ENCODE results near the gene ADAMTS3. TPM values are rescaled to one million over a fixed set of nuclear protein-coding genes. Genes with fewer than 3 reads are reported as not detected.

ADAMTS3 gene
- total and polyA plus RNA-seq, 2 donors (not counting 3 experiments of a cell fraction or from before 2014, with no cell fraction given): 0.37 to 1.3 TPM

DNA sequence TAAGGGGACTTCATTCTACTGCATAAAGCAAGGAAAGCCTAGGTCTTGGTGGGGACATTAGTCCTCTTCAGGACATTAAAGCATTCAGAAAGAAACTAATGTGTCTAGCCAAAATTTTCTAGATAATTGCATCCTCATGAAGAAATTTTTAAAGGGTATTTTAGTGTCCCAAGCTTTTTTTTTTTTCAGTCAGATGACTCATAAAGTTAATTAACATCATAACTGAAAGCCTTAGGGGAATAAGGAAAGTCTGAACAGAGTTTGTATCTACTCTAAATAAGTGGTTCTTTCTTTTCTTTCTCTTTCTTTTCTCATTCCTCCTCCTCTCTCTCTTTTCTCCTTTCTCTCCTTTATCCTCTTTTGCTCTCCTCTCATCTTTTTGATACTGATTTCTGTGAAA lies 202.4 kb downstream of the ADAMTS3 start:
- FAIRE-seq: no peak
- H4K20me1 ChIP-seq (replicated peaks; ENCODE audit: control insufficient read depth, extremely low read depth, insufficient read depth, low read length): no peaks in the 10 kb centered on the region
- no peaks in the 10 kb centered on the region for H3K9me1 ChIP-seq (replicated peaks; ENCODE audit: control insufficient read depth, extremely low read depth, insufficient read depth, low read length)
- H3K79me2 ChIP-seq (ENCODE audit: control insufficient read depth, insufficient read depth, low read length): no peaks in the 10 kb centered on the region
- dilution Hi-C loops (cut with MboI; ENCODE audit: extremely low pct_ligation_motif_present, low sequenced_read_pairs): no loop called here
- TF ChIP-seq, protein P1, sequence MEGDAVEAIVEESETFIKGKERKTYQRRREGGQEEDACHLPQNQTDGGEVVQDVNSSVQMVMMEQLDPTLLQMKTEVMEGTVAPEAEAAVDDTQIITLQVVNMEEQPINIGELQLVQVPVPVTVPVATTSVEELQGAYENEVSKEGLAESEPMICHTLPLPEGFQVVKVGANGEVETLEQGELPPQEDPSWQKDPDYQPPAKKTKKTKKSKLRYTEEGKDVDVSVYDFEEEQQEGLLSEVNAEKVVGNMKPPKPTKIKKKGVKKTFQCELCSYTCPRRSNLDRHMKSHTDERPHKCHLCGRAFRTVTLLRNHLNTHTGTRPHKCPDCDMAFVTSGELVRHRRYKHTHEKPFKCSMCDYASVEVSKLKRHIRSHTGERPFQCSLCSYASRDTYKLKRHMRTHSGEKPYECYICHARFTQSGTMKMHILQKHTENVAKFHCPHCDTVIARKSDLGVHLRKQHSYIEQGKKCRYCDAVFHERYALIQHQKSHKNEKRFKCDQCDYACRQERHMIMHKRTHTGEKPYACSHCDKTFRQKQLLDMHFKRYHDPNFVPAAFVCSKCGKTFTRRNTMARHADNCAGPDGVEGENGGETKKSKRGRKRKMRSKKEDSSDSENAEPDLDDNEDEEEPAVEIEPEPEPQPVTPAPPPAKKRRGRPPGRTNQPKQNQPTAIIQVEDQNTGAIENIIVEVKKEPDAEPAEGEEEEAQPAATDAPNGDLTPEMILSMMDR (IDR thresholded peaks at IDR 0.05; ENCODE audit: extremely low read depth in 1 of 2, insufficient read depth in 1 of 2, low read depth in 1 of 2, low read length in 2 of 2): no peak
- TF ChIP-seq FOS (IDR thresholded peaks at IDR 0.05; ENCODE audit: borderline replicate concordance, insufficient read depth, low read length) (no peak), POLR2A (IDR thresholded peaks at IDR 0.05; ENCODE audit: low read depth, low read length) (no peak), EZH2 (IDR thresholded peaks at IDR 0.05; ENCODE audit: borderline replicate concordance, low read depth, low read length, severe bottlenecking) (no peak), JUN (IDR thresholded peaks at IDR 0.05; ENCODE audit: borderline replicate concordance, insufficient read depth, insufficient read length, low read depth) (no peak)
- no peak overlapping the region for H3K4me2 ChIP-seq (ENCODE audit: insufficient read depth, low read length)
- no peaks in the 10 kb centered on the region for H3K27me3 ChIP-seq (ENCODE audit: control insufficient read depth in 2 of 2, insufficient read depth in 2 of 2, low read length in 2 of 2)
- BruUV-seq (replicated peaks): no TSS peak
- no peaks in the 10 kb centered on the region for H3K36me3 ChIP-seq (ENCODE audit: control insufficient read depth in 2 of 2, extremely low read depth in 1 of 2, insufficient read depth in 2 of 2, low read length in 2 of 2)
- no peak overlapping the region for H3K9ac ChIP-seq (replicated peaks; ENCODE audit: extremely low read depth, insufficient read depth, low read length)
- ChIA-PET POLR2A (no interaction called here), CTCF (interaction anchor here (1.3 kb wide), 1 partner anchor 11 kb away, joined by 3 read pairs; no protein-coding TSS in a partner anchor)
- H3K4me1 ChIP-seq (ENCODE audit: control insufficient read depth, extremely low read depth, insufficient read depth, low read length): no peaks in the 10 kb centered on the region
- no peaks in the 10 kb centered on the region for H3K9me3 ChIP-seq (replicated peaks; ENCODE audit: control insufficient read depth, insufficient read depth, low read length)
- no peak overlapping the region for H3K4me3 ChIP-seq (replicated peaks in 1 of 3; ENCODE audit: insufficient read depth in 1 of 3, low read depth in 1 of 3, low read length in 3 of 3)
- H3K27ac ChIP-seq (ENCODE audit: insufficient read depth, low read depth, low read length): no peak overlapping the region
- intact Hi-C loops (cut with micrococcal nuclease): no loop called here
- DNase-seq (ENCODE audit: low read depth, low spot score): no peak
- no peak overlapping the region for H2AFZ ChIP-seq (ENCODE audit: low read depth, low read length)

DNA sequence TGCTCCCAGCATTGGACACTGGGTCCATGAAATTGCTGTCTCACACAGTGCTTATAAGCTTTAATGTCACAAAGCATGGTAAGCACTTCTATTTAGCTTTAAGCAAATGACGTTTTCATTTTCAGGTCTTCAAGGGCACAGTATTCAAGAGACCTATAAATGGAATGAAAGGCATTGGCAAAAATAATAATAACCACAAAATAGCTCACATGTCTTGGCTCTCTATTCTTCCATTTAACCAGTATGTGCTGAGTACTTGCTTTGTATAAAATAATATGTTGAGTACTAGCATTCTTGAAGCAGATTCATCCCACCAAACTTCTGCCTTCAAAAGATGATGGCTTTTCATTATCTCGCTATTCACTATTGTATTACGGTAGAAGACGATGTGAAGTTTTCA lies 203.0 kb downstream of the ADAMTS3 start:
- CTCF ChIA-PET: interaction anchor here (1.3 kb wide), 1 partner anchor 10 kb away, joined by 3 read pairs; no protein-coding TSS in a partner anchor
- TF ChIP-seq GATA2 (IDR thresholded peaks at IDR 0.05; ENCODE audit: insufficient read depth, insufficient read length, low read depth, low read length): no peak
- TF ChIP-seq, protein P2, sequence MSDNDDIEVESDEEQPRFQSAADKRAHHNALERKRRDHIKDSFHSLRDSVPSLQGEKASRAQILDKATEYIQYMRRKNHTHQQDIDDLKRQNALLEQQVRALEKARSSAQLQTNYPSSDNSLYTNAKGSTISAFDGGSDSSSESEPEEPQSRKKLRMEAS (IDR thresholded peaks at IDR 0.05; ENCODE audit: insufficient read depth, insufficient read length): no peak
- no peak for TF ChIP-seq EZH2 (IDR thresholded peaks at IDR 0.05; ENCODE audit: borderline replicate concordance, low read depth, low read length, severe bottlenecking)
- no peak for TF ChIP-seq FOS (IDR thresholded peaks at IDR 0.05; ENCODE audit: borderline replicate concordance, insufficient read depth, low read length)
- no peak for TF ChIP-seq MYC (IDR thresholded peaks at IDR 0.05; ENCODE audit: low read depth, low read length)
- TF ChIP-seq POLR2A (IDR thresholded peaks at IDR 0.05; ENCODE audit: low read depth, low read length): no peak
- no peak for TF ChIP-seq POLR2AphosphoS5 (IDR thresholded peaks at IDR 0.05; ENCODE audit: insufficient read depth, low read depth, low read length)
- TF ChIP-seq JUN (IDR thresholded peaks at IDR 0.05; ENCODE audit: borderline replicate concordance, insufficient read depth, insufficient read length, low read depth): no peak
- TF ChIP-seq, protein P1 (IDR thresholded peaks at IDR 0.05; ENCODE audit: extremely low read depth in 1 of 2, insufficient read depth in 1 of 2, low read depth in 1 of 2, low read length in 2 of 2): no peak

More for the DNA sequence above, 203.0 kb downstream of the ADAMTS3 start:
- Histone ChIP-seq H3K36me3 (ENCODE audit: control insufficient read depth in 2 of 2, extremely low read depth in 1 of 2, insufficient read depth in 2 of 2, low read length in 2 of 2) (no peaks in the 10 kb centered on the region), H3K27me3 (ENCODE audit: control insufficient read depth in 2 of 2, insufficient read depth in 2 of 2, low read length in 2 of 2) (no peaks in the 10 kb centered on the region), H2AFZ (ENCODE audit: low read depth, low read length) (no peak overlapping the region), H3K4me1 (ENCODE audit: control insufficient read depth, extremely low read depth, insufficient read depth, low read length) (no peaks in the 10 kb centered on the region), H3K4me2 (ENCODE audit: insufficient read depth, low read length) (no peak overlapping the region), H3K4me3 (replicated peaks in 1 of 3; ENCODE audit: insufficient read depth in 1 of 3, low read depth in 1 of 3, low read length in 3 of 3) (no peak overlapping the region), H3K9me3 (replicated peaks; ENCODE audit: control insufficient read depth, insufficient read depth, low read length) (no peaks in the 10 kb centered on the region), H3K9ac (replicated peaks; ENCODE audit: extremely low read depth, insufficient read depth, low read length) (no peak overlapping the region), H3K27ac (ENCODE audit: insufficient read depth, low read depth, low read length) (no peak overlapping the region), H4K20me1 (replicated peaks; ENCODE audit: control insufficient read depth, extremely low read depth, insufficient read depth, low read length) (no peaks in the 10 kb centered on the region), H3K9me1 (replicated peaks; ENCODE audit: control insufficient read depth, extremely low read depth, insufficient read depth, low read length) (no peaks in the 10 kb centered on the region), H3K79me2 (ENCODE audit: control insufficient read depth, insufficient read depth, low read length) (no peaks in the 10 kb centered on the region)
- POLR2A ChIA-PET: no interaction called here
- no peak for FAIRE-seq
- no TSS peak for BruUV-seq (replicated peaks)
- dilution Hi-C loops (cut with MboI; ENCODE audit: extremely low pct_ligation_motif_present, low sequenced_read_pairs) (no loop called here), intact Hi-C loops (cut with micrococcal nuclease) (no loop called here)
- no peak for DNase-seq (ENCODE audit: low read depth, low spot score)
